Activated CD4-positive, alpha-beta T cell treated with anti-CD3 and anti-CD28 coated beads, Interleukin-10, Interleukin-2, amounts not matched to agents 100 ng/mL and 50 ng/mL, durations not matched to agents 16 hours and 8 hours (primary cell): ENCODE measurements around the gene RUNDC1.
"Not testable (repeated sequence)": the region's sequence is repeated elsewhere in the genome, so short reads cannot be mapped to it uniquely, and the experiment has no call there.

Experiments used
- DNase-seq: peaks from one replicate; pipeline ENCODE4 v3.0.0-alpha.2; 2020

The RUNDC1 gene

GRCh38 chr17:42992872-42993271, 12.5 kb downstream of the RUNDC1 start:
- no peak for DNase-seq

- not testable (repeated sequence) for DNase-seq
Observed at GRCh38 chr17:42993913-42994312, 13.5 kb downstream of the RUNDC1 start.

GRCh38 chr17:42997390-42997983, 17.1 kb downstream of the RUNDC1 start:
- DNase-seq = no peak

GRCh38 chr17:42997984-42998938, 17.9 kb downstream of the RUNDC1 start, which contains the start of gene RPL27:
RPL27 (plus strand) TSS chr17:42998419; CDS start chr17:42998751, 332 bp downstream.
- DNase-seq = peak; percentile 99

DNA sequence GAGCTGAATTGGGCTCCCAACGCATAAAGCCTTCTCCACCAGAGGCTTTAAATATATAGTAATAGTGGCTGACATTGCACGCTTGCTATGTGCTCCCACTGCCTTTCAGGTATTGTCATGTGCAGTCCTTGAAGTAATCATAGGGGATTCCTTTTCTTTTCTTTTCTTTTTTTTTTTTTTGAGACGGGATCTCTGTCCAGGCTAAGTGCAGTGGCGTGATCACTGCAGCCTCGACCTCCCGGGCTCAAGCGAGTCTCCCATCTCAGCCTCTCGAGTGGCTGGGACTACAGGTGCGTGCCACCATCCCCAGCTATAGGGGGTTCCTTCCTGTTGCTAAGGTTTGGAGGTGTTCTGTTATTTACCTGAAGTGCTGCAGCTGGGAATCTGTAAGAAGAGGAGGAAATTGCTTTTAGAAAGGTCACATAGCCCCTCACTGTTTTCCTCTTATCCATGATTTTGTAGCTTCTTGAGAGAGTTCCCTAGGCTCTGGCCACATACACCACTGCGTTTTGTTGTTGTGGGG, 18.7 kb downstream of the RUNDC1 start:
- no peak for DNase-seq

- DNase-seq = not testable (repeated sequence)
Observed at GRCh38 chr17:43000894-43001293, 20.5 kb downstream of the RUNDC1 start.

DNA sequence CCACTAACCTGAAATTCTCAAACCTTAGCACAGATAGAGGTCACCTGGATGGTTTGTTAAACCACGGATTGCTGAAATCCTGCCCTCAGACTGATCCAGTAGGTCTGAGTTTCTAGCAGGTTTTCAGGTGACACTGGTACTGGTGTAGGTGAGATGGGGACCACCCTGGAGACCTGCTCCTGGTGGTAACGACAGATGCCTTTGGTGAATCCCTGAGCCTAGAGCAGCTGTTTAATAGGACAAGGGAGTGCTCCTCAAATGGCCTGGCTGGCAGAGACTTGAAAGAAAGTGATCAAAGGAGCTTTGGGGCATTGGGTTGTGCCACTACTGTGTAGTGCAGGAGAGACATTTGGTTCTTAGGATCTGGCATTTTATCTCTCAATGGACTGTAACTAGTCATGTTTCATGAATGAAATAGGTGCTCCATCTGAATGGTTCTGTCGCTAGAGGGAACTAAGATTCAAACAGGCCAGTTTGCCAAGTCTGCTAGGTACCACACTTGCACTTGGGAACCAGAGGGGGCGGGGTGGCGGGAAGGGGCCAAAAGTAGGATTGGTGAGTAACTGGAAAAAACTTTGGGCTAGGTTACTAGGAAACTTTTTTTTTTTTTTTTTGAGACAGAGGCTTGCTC, 23.3 kb downstream of the RUNDC1 start:
- DNase-seq = no peak

DNA sequence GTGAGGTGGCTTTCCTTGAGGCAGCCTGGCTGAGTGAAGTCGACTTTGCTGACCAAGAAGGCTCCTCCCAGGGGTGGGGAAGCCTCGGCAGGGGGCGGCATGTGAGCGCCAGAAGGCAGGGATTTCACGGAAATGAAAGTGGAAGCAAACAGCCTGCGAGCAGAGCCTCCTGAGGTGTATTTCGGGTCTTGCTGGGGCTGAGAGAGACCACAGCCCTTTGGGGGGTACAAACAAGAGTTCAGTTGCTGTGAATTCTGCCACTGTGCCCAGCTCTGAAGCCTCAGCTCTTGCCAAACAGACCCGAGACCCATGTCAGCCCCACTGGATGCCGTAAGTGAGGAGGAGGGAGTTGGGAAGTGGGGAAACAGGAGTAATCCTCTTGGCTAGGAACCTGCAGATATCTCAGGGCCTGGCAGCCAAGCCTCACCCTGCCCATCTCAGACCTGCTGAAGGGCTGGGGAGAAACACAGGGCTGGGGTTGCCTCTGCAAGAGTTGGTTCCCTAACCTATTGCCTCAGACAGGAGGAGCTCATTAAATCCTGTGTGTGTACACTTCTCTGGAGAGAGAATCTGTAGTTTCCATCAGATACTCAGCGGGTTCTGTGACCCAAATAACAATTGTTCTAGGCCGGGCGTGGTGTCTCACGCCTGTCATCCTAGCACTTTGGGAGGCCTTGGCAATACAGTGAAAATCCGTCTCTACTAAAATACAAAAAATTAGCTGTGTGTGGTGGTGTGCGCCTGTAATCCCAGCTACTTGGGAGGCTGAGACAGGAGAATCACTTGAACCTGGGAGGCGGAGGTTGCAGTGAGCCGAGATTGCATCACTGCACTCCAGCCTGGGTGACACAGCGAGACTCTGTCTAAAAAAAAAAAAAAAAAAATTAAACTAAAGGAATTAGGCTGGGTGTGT, 26.5 kb downstream of the RUNDC1 start, which contains the start of gene IFI35:
TSS of gene IFI35 (plus strand) at position 146 of the 913 bp plus-strand sequence. CDS start at position 310, 164 bp downstream.
- DNase-seq = peak; percentile 91

DNA sequence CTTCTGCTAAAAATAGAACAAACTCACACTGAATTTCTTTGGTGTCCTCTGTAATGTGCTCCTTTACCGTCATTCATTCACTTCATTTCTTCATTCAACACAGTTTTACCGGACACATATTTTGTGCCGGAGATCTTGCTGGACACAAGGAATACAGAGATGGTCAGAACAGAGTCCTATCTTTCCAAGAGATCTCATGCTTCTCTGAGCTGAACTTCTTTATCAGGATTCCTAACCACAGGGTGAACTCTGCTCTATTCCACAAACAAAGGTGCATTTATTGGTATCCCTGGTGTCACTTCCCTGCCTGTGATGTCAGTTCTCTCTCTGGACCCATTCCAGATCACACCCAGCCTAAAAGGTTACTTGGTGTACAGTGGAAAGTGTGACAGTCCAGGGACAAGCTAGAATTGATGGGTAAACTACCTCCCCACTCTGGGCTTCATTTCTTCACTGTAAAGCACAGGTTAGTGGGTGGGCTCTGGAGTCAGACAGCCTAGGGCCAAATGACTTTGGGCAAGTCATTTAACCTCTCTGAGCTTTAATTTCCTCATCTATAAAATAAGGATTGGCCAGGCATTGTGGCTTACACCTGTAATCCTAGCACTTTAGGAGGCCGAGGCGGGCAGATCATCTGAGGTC, 30.4 kb downstream of the RUNDC1 start:
- DNase-seq = no peak

DNA sequence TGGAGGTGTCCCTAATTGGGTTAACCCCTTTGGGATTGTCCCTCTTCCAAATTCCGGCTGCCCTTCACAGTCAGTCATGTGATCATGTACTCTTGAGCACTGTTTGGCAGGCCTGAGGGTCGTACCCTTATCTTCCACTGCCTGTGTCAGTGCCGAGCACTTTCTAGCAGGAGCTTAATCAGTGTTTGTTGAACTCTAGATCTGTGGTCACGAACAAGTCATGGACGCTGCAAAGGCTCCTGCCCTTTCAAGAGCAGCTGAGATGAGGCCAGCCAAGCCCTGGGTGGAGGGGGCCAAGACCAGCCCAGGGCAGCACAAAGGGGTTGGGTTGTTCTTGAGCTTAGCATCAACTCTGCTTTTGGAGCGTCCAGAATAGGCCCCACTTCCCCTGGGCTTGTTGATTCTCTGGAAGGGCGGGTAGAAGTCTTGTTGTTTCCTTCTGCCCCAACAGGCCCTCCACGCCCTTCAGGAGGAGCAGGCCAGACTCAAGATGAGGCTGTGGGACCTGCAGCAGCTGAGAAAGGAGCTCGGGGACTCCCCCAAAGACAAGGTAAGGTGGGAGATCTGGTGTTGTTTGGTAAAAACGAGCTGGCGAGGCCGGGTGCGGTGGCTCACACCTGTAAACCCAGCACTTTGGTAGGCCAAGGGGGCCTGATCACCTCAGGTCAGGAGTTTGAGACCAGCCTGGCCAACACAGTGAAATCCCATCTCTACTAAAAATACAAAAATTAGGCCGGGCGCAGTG, 31.5 kb downstream of the RUNDC1 start:
- DNase-seq = no peak

- no peak for DNase-seq
Observed at GRCh38 chr17:43013296-43013695, 32.9 kb downstream of the RUNDC1 start.

DNA sequence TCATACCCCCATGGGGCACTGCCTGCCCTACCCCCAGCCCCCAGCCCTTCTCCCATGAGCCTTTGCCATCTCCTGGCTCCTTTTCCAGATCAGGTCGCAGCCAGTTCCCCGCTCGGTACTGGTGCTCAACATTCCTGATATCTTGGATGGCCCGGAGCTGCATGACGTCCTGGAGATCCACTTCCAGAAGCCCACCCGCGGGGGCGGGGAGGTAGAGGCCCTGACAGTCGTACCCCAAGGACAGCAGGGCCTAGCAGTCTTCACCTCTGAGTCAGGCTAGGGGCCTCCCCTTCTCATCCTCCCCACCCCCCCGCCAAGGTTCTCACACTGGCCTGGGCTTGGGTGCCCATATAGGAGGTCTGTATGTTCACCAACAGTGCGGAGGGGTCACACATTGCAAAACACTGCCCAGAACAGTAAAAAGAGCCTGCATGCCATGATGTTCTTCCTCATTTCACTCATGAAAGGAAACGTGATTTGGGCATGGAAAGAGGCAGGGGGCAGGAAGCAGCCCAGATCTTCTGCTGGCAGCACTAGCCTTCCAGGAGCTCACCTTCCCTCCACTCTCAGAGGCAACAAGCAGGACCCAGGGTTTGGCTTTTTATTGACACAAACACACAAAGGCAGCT, 33.8 kb downstream of the RUNDC1 start:
- DNase-seq = no peak

DNA sequence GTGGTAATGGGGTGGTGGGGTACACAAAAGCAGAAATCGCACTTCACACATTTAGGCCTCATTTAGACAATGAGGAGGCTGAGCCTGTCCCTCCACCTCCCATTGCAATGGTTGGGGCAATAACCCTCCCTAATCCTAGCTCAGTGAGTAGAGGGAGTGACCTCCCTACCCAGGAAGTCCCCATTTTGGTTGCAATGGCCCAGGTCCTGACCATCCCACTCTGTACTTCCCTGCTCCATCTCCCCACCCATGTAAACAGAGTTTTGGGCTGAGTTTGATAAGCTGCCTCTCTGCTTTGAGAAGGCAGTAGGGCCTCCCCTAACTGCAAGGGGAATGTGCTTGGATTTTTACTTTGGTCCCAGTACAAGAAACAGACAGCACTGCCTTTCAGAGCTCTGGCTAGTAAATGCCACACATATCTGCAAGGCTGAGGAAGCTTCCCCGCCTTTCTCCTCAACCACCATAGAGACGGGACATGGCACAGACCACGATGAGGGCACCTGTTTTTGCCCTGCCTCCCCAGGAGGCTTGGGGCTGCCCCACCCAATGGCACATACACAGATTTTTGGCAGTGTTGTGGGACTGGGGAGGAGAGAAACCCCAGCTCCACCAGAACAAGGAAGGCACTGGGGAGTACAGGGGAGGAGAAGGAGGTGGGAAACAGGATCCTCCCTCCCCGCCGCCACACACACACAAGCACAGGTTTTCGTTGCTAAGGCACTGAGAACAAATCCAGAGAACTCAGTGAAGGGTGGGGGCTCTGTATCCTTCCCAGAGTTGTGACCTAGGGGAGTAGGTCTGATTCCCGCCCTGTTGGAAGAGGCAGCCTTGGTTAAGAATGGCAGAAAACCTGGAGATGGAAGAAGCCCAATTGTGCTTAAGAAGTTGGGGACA, 34.5 kb downstream of the RUNDC1 start:
- DNase-seq = no peak

GRCh38 chr17:43015579-43015978, 35.2 kb downstream of the RUNDC1 start:
- DNase-seq = no peak

GRCh38 chr17:43016216-43016615, 35.9 kb downstream of the RUNDC1 start:
- no peak for DNase-seq

- no peak for DNase-seq
Observed at GRCh38 chr17:43018008-43018853, 37.9 kb downstream of the RUNDC1 start.

- DNase-seq = no peak
Observed at GRCh38 chr17:43018932-43019331, 38.6 kb downstream of the RUNDC1 start.

DNA sequence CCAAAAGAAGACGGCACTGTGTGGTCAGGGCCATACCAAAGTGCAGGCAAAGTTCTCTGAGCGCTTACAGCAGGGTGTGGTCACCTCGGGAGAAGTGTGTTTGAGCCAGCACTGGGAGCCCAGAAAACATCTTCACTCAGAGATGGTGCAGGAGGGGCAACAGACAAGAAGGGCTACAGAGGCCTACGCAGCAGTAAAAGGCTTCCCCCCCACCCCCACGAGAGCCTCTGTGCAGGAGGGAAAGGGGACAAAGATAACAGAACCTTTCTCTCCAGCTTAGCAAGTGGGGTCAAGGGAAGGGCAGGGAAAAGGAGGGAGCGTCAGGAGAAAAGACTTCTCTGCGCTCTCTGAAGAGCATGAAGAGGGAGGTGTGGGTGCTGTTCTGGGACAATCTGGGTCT, 39.1 kb downstream of the RUNDC1 start:
- DNase-seq = no peak
